Measurements from ENCODE around the gene NRTN.

The NRTN gene

DNA sequence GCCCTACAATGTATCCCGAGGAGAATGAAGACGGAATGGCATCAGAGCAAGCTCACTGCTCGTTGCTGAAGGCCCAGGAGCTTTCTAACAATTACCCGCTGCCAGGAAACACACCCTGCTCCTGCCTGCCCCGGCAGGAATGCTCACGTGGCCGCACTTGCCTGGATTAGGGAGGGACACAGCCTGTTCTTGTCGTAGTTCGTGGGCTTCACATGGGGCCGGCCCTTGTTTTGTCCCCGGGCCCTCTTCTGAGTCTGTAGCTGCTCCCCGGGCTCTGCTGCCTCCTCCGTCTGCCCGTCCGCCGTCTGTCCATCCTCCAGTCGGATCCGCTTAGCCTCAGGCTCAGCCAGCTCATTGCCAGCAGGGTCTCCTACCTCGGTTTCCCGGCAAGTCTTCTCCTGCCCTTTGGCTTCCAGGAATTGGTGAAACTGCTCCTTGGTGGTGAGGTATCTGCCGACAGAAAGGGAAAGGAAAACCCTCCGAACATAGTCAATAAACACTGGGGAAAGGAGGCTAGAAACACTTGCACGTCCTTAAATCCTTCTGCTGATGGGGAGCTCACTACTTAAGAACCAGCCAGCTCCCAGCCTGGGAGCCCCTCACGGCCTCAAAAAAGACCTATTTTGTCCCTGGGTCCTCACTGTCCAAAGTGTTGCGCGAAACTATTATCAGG lies 14.8 kb upstream of the NRTN start:
- Histone ChIP-seq H3K4me1 (ENCODE audit: control insufficient read depth in 5 of 5, insufficient read depth in 5 of 5, low read length in 5 of 5) (peaks cover 3 to 15% (median 7%) of the 10 kb centered on the region in 5 donors), H3K36me3 (ENCODE audit: control insufficient read depth in 5 of 5, insufficient read depth in 5 of 5, low read length in 5 of 5) (peaks cover 0 to 50% (median 49%) of the 10 kb centered on the region in 5 donors), H3K9ac (ENCODE audit: low read length in 5 of 5) (peak overlapping the region in 3 of 5 donors; percentile 8 to 72 (median 23)), H3K4me3 (ENCODE audit: low read depth in 1 of 5, low read length in 5 of 5) (peak overlapping the region; percentile 74 to 93 (median 77)), H3K9me3 (ENCODE audit: control insufficient read depth in 5 of 5, low read length in 5 of 5) (no peaks in the 10 kb centered on the region), H3K27me3 (ENCODE audit: control insufficient read depth in 5 of 5, insufficient read depth in 4 of 5, low read length in 5 of 5) (no peaks in the 10 kb centered on the region), H3K27ac (ENCODE audit: low read depth, low read length) (peak overlapping the region; percentile 92)

DNA sequence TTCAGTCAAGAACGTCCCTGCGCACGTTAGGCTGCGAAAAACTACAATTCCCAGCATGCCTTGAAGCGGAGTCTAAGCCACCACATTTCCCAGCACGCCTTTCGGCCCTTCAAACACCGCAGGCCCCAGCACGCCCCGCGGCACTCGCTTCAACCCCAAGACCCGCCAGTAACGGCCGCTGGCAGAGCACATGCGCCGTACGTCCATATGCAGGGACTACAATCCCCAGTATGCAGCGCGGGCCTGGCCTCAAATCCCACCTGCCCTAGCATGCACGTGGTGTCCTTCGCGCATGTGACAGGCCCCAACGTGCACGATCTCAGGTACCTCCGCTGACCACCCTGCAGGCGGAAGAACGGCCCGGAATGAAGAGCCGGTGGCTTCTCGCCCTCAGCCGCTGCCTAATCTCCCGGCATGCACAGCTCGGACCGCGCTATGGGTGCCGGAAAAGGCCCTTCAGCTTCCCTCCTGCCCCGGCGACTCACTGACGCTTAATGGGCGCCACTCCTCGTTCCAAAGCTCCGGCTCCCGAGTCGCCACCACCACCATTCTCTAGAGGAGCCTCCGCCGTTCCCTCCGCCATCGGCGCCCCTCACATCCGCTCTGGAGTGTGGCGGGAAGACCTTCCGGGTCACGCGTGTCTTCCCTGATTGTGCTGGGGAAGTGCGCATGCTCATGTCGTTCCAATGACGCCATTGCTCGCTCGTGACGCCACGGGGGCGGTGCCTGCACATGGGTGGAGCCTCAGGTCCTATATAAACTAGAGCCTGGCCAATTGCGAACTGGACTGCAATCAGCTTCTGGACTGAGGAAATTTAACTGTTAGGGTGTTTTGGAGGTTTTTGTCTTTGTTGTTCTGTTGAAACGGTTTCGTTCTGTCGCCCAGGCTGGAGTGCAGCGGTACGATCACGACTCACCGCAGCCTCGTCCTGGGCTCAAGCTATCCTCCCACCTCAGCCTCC lies 14.0 kb upstream of the NRTN start, which contains the start of gene DUS3L:
TSS of gene DUS3L (minus strand) at position 605 of the 962 bp plus-strand sequence. CDS start at position 583, 22 bp downstream.
- H3K9ac ChIP-seq (ENCODE audit: low read length in 5 of 5) = peak within 1 kb of the TSS; percentile 69 to 94 (median 75)
- peaks cover 3 to 15% (median 7%) of the 10 kb centered on the region in 5 donors for H3K4me1 ChIP-seq (ENCODE audit: control insufficient read depth in 5 of 5, insufficient read depth in 5 of 5, low read length in 5 of 5)
- peak within 1 kb of the TSS; percentile 92 for H3K27ac ChIP-seq (ENCODE audit: low read depth, low read length)
- peak within 1 kb of the TSS; percentile 74 to 93 (median 77) for H3K4me3 ChIP-seq (ENCODE audit: low read depth in 1 of 5, low read length in 5 of 5)
- H3K27me3 ChIP-seq (ENCODE audit: control insufficient read depth in 5 of 5, insufficient read depth in 4 of 5, low read length in 5 of 5) = no peaks in the 10 kb centered on the region
- H3K36me3 ChIP-seq (ENCODE audit: control insufficient read depth in 5 of 5, insufficient read depth in 5 of 5, low read length in 5 of 5) = peaks cover 0 to 41% (median 41%) of the 10 kb centered on the region in 5 donors
- no peaks in the 10 kb centered on the region for H3K9me3 ChIP-seq (ENCODE audit: control insufficient read depth in 5 of 5, low read length in 5 of 5)

DNA sequence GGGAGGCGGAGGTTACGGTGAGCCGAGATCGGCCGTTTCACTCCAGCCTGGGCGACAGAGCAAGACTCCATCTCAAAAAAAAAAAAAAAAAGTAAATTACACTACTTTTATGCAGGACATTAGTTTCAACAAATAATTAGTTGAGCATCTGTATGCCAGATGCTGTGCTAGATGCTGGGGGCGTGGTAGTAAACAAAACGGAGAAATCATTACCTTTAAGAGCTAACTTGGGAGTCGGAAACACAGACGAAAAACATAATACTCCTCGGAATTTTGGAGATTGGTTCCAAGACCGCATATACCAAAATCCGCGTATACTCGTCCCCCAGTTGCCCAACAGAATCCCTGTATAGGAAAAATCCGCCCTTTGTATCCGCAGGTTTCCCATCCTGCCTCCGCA lies 12.6 kb upstream of the NRTN start:
- peaks cover 3 to 15% (median 7%) of the 10 kb centered on the region in 5 donors for H3K4me1 ChIP-seq (ENCODE audit: control insufficient read depth in 5 of 5, insufficient read depth in 5 of 5, low read length in 5 of 5)
- no peak overlapping the region for H3K4me3 ChIP-seq (ENCODE audit: low read depth in 1 of 5, low read length in 5 of 5)
- no peak overlapping the region for H3K27ac ChIP-seq (ENCODE audit: low read depth, low read length)
- H3K36me3 ChIP-seq (ENCODE audit: control insufficient read depth in 5 of 5, insufficient read depth in 5 of 5, low read length in 5 of 5) = peaks cover 0 to 28% (median 27%) of the 10 kb centered on the region in 5 donors
- H3K27me3 ChIP-seq (ENCODE audit: control insufficient read depth in 5 of 5, insufficient read depth in 4 of 5, low read length in 5 of 5) = no peaks in the 10 kb centered on the region
- H3K9ac ChIP-seq (ENCODE audit: low read length in 5 of 5) = no peak overlapping the region
- no peaks in the 10 kb centered on the region for H3K9me3 ChIP-seq (ENCODE audit: control insufficient read depth in 5 of 5, low read length in 5 of 5)

DNA sequence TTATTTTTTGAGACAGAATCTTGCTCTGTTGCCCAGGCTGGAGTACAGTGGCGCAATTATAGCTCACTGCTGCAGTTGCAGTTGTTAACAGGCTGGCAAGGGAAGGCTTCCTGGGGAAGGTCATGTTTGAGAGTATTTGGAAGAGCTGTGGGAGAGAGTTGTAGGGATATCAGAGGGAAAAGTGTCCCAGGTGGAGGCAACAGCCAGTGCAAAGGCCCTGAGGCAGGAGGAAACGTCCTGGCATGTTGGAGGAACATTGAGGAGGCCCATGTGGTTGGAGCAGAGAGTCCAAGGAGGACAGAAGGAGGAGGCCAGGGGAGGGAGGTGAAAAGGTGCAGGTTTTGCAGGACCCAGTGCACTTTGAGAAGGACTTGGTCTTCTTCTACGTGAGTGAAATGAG lies 11.7 kb upstream of the NRTN start:
- peaks cover 0 to 4% (median 0%) of the 10 kb centered on the region in 5 donors for H3K27me3 ChIP-seq (ENCODE audit: control insufficient read depth in 5 of 5, insufficient read depth in 4 of 5, low read length in 5 of 5)
- H3K9ac ChIP-seq (ENCODE audit: low read length in 5 of 5) = no peak overlapping the region
- H3K27ac ChIP-seq (ENCODE audit: low read depth, low read length) = no peak overlapping the region
- peaks cover 3 to 15% (median 7%) of the 10 kb centered on the region in 5 donors for H3K4me1 ChIP-seq (ENCODE audit: control insufficient read depth in 5 of 5, insufficient read depth in 5 of 5, low read length in 5 of 5)
- H3K9me3 ChIP-seq (ENCODE audit: control insufficient read depth in 5 of 5, low read length in 5 of 5) = no peaks in the 10 kb centered on the region
- H3K4me3 ChIP-seq (ENCODE audit: low read depth in 1 of 5, low read length in 5 of 5) = no peak overlapping the region
- peaks cover 0 to 18% (median 17%) of the 10 kb centered on the region in 5 donors for H3K36me3 ChIP-seq (ENCODE audit: control insufficient read depth in 5 of 5, insufficient read depth in 5 of 5, low read length in 5 of 5)

DNA sequence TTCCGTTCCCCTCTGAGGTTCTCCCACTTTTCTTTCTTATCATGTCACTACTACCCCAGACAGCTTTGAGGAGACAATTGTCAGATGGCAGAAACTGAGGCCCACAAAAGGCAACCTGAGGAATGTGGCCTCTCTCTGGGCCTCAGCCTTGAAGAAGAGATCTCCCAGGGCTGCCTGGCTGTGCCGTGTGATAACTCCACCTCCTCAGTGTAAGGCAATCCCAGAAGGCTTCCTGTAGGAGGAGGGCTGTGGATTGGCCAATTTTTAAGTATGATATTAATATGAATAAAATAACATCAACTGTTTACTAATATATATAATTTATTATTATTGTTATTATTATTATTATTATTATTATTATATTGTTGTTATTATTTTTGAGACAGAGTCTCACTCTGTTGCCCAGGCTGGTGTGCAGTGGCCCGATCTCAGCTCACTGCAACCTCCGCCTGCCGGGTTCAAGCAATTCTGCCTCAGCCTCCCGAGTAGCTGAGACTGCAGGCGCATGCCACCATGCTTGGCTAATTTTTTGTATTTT lies 9.4 kb upstream of the NRTN start:
- Histone ChIP-seq H3K27ac (ENCODE audit: low read depth, low read length) (no peak overlapping the region), H3K9ac (ENCODE audit: low read length in 5 of 5) (no peak overlapping the region), H3K36me3 (ENCODE audit: control insufficient read depth in 5 of 5, insufficient read depth in 5 of 5, low read length in 5 of 5) (no peaks in the 10 kb centered on the region), H3K27me3 (ENCODE audit: control insufficient read depth in 5 of 5, insufficient read depth in 4 of 5, low read length in 5 of 5) (peaks cover 6 to 17% (median 10%) of the 10 kb centered on the region in 5 donors), H3K4me1 (ENCODE audit: control insufficient read depth in 5 of 5, insufficient read depth in 5 of 5, low read length in 5 of 5) (peaks cover 0 to 10% (median under 1%) of the 10 kb centered on the region in 5 donors), H3K4me3 (ENCODE audit: low read depth in 1 of 5, low read length in 5 of 5) (no peak overlapping the region), H3K9me3 (ENCODE audit: control insufficient read depth in 5 of 5, low read length in 5 of 5) (no peaks in the 10 kb centered on the region)

DNA sequence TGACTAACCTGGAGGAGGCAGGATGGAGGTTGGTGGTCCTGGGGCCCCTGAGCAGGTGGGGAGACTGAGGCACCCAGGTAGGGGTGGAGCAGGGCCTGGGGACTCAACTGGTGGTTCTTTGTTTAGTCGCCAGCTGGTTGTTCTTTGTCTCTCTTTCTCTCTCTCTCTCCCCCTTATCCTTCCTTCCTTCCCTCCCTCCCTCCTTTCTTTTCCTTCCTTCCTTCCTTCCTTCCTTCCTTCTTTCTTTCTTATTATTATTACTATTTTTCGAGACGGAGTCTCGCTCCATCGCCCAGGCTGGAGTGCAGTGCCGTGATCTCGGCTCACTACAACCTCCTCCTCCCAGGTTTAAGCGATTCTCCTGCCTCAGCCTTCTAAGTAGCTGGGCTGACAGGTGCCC lies 6.6 kb upstream of the NRTN start:
- no peak overlapping the region for H3K27ac ChIP-seq (ENCODE audit: low read depth, low read length)
- H3K4me1 ChIP-seq (ENCODE audit: control insufficient read depth in 5 of 5, insufficient read depth in 5 of 5, low read length in 5 of 5) = peaks cover 0 to 8% (median under 1%) of the 10 kb centered on the region in 5 donors
- no peak overlapping the region for H3K4me3 ChIP-seq (ENCODE audit: low read depth in 1 of 5, low read length in 5 of 5)
- no peaks in the 10 kb centered on the region for H3K36me3 ChIP-seq (ENCODE audit: control insufficient read depth in 5 of 5, insufficient read depth in 5 of 5, low read length in 5 of 5)
- peaks cover 22 to 40% (median 27%) of the 10 kb centered on the region in 5 donors for H3K27me3 ChIP-seq (ENCODE audit: control insufficient read depth in 5 of 5, insufficient read depth in 4 of 5, low read length in 5 of 5)
- no peaks in the 10 kb centered on the region for H3K9me3 ChIP-seq (ENCODE audit: control insufficient read depth in 5 of 5, low read length in 5 of 5)
- H3K9ac ChIP-seq (ENCODE audit: low read length in 5 of 5) = no peak overlapping the region

DNA sequence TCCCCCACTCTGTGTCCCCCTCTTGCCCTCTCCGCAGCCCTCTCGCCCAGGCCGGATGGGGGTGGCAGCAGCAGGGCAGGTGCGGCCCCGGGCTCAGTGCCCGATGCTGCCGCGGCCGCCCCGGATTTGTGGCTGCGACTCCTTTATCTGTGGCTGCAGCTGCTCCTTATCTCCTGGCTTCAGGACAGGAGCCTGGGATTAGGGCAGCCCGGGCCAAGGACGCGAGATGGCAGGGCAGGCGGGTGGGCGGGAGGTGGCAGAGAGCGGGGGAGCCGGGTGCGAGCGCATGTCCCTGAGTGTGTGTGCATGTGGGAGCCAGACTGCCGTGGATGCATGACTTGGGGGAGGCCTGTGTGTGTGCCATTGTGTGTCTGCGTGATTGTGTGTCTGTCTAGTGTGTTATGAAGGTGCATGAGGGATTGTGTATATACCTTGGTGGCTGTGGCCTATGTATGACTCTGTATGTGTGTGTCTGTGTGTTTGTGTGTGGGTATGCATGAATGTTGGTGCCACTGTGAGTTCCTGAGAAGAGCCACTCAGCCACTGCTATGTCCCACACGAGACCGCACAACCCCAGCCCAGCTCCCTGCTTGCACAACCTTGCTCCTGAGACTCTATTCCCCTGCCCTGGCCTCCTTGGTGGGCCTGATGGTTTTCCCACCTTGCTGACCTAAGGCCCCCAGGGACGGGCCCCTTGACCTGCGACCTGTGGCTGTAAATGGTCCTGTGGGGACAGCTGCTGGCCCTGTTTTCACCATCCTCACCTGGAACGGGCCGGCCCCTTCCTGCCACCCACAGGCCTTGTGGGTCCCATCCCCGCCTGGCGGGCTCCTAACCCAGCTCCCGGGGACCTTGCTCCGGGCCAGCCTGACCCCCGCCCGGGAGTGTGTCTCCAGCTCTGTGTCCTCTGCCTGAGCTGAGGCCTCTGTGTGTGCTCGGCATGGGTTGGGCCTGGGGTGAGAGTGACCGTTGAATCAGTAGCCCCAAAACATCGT lies 5.3 kb upstream of the NRTN start:
- Histone ChIP-seq H3K36me3 (ENCODE audit: control insufficient read depth in 5 of 5, insufficient read depth in 5 of 5, low read length in 5 of 5) (no peaks in the 10 kb centered on the region), H3K9ac (ENCODE audit: low read length in 5 of 5) (no peak overlapping the region), H3K9me3 (ENCODE audit: control insufficient read depth in 5 of 5, low read length in 5 of 5) (no peaks in the 10 kb centered on the region), H3K27ac (ENCODE audit: low read depth, low read length) (no peak overlapping the region), H3K4me1 (ENCODE audit: control insufficient read depth in 5 of 5, insufficient read depth in 5 of 5, low read length in 5 of 5) (peaks cover 0 to 14% (median 6%) of the 10 kb centered on the region in 5 donors), H3K27me3 (ENCODE audit: control insufficient read depth in 5 of 5, insufficient read depth in 4 of 5, low read length in 5 of 5) (peaks cover 27 to 53% (median 37%) of the 10 kb centered on the region in 5 donors), H3K4me3 (ENCODE audit: low read depth in 1 of 5, low read length in 5 of 5) (no peak overlapping the region)

DNA sequence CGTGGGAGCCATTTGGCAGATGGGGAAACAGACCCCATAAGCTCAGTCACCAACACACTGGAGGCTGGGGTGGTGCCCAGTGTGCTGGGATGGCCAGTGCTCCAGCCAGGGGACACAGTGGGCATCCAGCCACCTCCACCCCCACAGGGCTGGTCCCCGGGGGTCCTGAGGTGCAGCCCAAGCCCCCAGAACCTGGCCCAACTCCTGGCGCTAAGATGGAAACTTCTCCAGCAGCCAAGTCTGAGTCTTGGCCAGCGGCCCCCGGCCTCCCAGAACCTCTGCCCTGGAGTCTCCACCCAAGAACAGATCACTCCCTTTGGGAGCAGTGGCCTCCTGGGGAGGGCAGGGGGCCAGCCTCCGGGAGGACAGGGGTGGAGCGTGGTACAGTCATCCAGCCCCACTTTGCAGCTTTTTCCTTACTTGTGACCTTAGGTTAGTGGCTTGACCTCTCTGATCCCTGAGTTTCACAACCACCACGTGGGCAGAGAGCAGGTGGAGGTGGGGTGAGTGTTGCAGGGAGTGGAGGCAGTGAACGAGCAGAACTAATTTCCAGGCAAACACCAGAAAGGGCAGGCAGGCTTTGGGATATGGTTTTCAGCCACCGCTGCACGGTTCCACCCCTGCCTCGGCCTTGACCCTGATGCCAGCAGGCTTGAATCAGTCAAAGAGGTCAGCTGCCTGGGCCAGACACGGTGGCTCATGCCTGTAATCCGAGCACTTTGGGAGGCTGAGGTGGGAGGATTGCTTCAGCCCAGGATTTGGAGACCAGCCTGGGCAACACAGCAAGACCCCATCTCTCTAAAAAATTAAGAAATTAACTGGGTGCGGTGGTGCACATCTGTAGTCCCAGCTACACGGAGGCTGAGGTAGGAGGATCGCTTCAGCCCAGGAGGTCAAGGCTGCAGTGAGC lies 4.3 kb upstream of the NRTN start:
- Histone ChIP-seq H3K4me3 (ENCODE audit: low read depth in 1 of 5, low read length in 5 of 5) (no peak overlapping the region), H3K4me1 (ENCODE audit: control insufficient read depth in 5 of 5, insufficient read depth in 5 of 5, low read length in 5 of 5) (peaks cover 0 to 17% (median 7%) of the 10 kb centered on the region in 5 donors), H3K9me3 (ENCODE audit: control insufficient read depth in 5 of 5, low read length in 5 of 5) (no peaks in the 10 kb centered on the region), H3K27ac (ENCODE audit: low read depth, low read length) (no peak overlapping the region), H3K36me3 (ENCODE audit: control insufficient read depth in 5 of 5, insufficient read depth in 5 of 5, low read length in 5 of 5) (no peaks in the 10 kb centered on the region), H3K9ac (ENCODE audit: low read length in 5 of 5) (no peak overlapping the region), H3K27me3 (ENCODE audit: control insufficient read depth in 5 of 5, insufficient read depth in 4 of 5, low read length in 5 of 5) (peaks cover 27 to 58% (median 41%) of the 10 kb centered on the region in 5 donors)
